ENCODE data around the gene SPATA6. TPM values are rescaled to one million over a fixed set of nuclear protein-coding genes. Genes with fewer than 3 reads are reported as not detected.
A peak's percentile ranks its signal among the peaks of the same experiment; 100 is the strongest.

SPATA6 gene
- total and polyA plus RNA-seq, 2 of the 13 experiments (the other 11 are each of a cell fraction or from before 2014, with no cell fraction given): 0.81 to 3.3 TPM

- TF ChIP-seq ZBTB25 (CRISPR knock-in tag; IDR thresholded peaks at IDR 0.05): no peak
- no peak for TF ChIP-seq STAT5B (CRISPR knock-in tag; IDR thresholded peaks at IDR 0.05)
- no peak for TF ChIP-seq ZNF720 (CRISPR knock-in tag; IDR thresholded peaks at IDR 0.05)
- no peak for TF ChIP-seq TSC22D2 (CRISPR knock-in tag; IDR thresholded peaks at IDR 0.05; ENCODE audit: borderline replicate concordance)
- TF ChIP-seq ZNF414 (CRISPR knock-in tag; IDR thresholded peaks at IDR 0.05): no peak
- TF ChIP-seq ZNF292 (CRISPR knock-in tag; IDR thresholded peaks at IDR 0.05; ENCODE audit: borderline replicate concordance, low read depth): no peak
Measured at GRCh38 chr1:48374785-48375184, 97.2 kb downstream of the SPATA6 start (continued).

GRCh38 chr1:48371598-48371997 is 100.4 kb downstream of the SPATA6 start:
- Histone ChIP-seq H3K4me1 (ENCODE audit: insufficient read depth, low read length) (no peaks in the 10 kb centered on the region), H3K36me3 (replicated peaks in 1 of 2; ENCODE audit: control insufficient read depth in 1 of 2, insufficient read depth in 2 of 2, low read length in 2 of 2) (no peaks in the 10 kb centered on the region), H3K4me3 (replicated peaks in 1 of 3; ENCODE audit: insufficient read depth in 1 of 3, low read depth in 2 of 3, low read length in 3 of 3) (no peak overlapping the region), H3K79me2 (ENCODE audit: insufficient read depth, low read length) (no peaks in the 10 kb centered on the region), H3K27me3 (ENCODE audit: control insufficient read depth in 1 of 2, insufficient read depth in 2 of 2, low read length in 2 of 2) (no peaks in the 10 kb centered on the region), H4K20me1 (ENCODE audit: insufficient read depth, low read length) (no peaks in the 10 kb centered on the region), H3K27ac (ENCODE audit: extremely low read length, insufficient read depth, low read length) (no peak overlapping the region), H3K9me3 (ENCODE audit: low read length) (peaks cover 27% of the 10 kb centered on the region), H2AFZ (ENCODE audit: low read length) (no peak overlapping the region), H3K9ac (ENCODE audit: insufficient read depth, low read depth, low read length) (no peak overlapping the region), H3K4me2 (ENCODE audit: low read depth, low read length) (no peak overlapping the region)
- no peak for ATAC-seq
- intact Hi-C loops (cut with micrococcal nuclease; ENCODE audit: unreplicated experiment) (no loop called here), in situ Hi-C loops (cut with HindIII; ENCODE audit: extremely low pct_ligation_motif_present, low pct_unique_long_range_greater_than_20kb) (no loop called here)
- 43% methylated on average over 2 of the region's 2 CpGs for WGBS (ENCODE audit: low lambda C conversion rate)
- BruUV-seq (replicated peaks): no TSS peak
- ChIA-PET POLR2A (no interaction called here), CTCF (ENCODE audit: low intra/inter-chr PET ratio, low total read pairs) (no interaction called here)
- TF ChIP-seq MED8 (CRISPR knock-in tag; IDR thresholded peaks at IDR 0.05; ENCODE audit: insufficient replicate concordance) (no peak), KDM5A (IDR thresholded peaks at IDR 0.05; ENCODE audit: borderline replicate concordance, low read length) (no peak), SRSF1 (optimal IDR thresholded peaks at IDR 0.05; ENCODE audit: low read depth, low read length) (no peak), CEBPB (IDR thresholded peaks at IDR 0.05; ENCODE audit: borderline replicate concordance, low read depth, low read length) (peak; percentile 76), ZFP36 (IDR thresholded peaks at IDR 0.05; ENCODE audit: borderline replicate concordance, low read depth, low read length, partially characterized antibody) (peak; percentile 10)
- FAIRE-seq: no peak
- no peak for DNase-seq (ENCODE audit: low spot score)

Data from HepG2 (cell line).